Gastroesophageal sphincter (tissue), 3 donors: Measurements from ENCODE around the gene PADI2.

ENCODE experiments used
- EP300 ChIP-seq: sonication (generic); formaldehyde crosslinking; IDR thresholded peaks from one replicate; pipeline ENCODE4 v1.6.1; 2017; ENCODE audit warnings: antibody characterized with exemption, mild to moderate bottlenecking
- POLR2A ChIP-seq, 2 donors: fragments of 450-650 bp; IDR thresholded peaks; one replicate each; pipeline ENCODE4 v1.6.1; 2017; ENCODE audit warnings: antibody characterized with exemption in 2 of 2, mild to moderate bottlenecking in 2 of 2, moderate library complexity in 1 of 2
- POLR2AphosphoS5 ChIP-seq: sonication (generic); formaldehyde crosslinking; IDR thresholded peaks from one replicate; pipeline ENCODE4 v1.6.1; 2017; ENCODE audit warnings: antibody characterized with exemption
- TF ChIP-seq, protein P1 (sequence below), 4 experiments: fragments of 200-600 bp in 2 of 4; fragments of 450-650 bp in 2 of 4; sonication (generic) in 1 of 4; IDR thresholded peaks; one replicate each; pipeline ENCODE4 v1.5.1; 2017 to 2019; ENCODE audit warnings: antibody characterized with exemption in 4 of 4, mild to moderate bottlenecking in 2 of 4, moderate library complexity in 2 of 4

DNA sequence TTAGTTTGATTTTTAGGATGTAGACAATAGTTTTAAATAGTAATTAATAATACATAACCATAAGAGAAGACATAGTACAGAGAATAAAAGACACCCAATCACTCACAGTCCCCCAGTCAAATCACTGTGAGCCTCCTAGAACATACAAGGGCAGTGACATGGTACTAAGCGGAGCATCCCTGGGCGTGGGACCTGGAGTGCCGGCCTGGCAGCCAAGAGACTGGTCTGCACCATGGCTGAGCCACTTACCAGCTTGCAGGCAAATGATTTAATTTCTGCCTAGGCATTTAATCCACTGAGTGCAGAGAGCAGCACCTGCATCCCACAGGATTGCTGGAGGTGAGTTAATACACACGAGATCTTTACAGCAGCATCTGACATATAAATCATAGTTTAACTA, 85.8 kb downstream of the PADI2 start:
- no peak for TF ChIP-seq POLR2AphosphoS5
- TF ChIP-seq, protein P1, sequence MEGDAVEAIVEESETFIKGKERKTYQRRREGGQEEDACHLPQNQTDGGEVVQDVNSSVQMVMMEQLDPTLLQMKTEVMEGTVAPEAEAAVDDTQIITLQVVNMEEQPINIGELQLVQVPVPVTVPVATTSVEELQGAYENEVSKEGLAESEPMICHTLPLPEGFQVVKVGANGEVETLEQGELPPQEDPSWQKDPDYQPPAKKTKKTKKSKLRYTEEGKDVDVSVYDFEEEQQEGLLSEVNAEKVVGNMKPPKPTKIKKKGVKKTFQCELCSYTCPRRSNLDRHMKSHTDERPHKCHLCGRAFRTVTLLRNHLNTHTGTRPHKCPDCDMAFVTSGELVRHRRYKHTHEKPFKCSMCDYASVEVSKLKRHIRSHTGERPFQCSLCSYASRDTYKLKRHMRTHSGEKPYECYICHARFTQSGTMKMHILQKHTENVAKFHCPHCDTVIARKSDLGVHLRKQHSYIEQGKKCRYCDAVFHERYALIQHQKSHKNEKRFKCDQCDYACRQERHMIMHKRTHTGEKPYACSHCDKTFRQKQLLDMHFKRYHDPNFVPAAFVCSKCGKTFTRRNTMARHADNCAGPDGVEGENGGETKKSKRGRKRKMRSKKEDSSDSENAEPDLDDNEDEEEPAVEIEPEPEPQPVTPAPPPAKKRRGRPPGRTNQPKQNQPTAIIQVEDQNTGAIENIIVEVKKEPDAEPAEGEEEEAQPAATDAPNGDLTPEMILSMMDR (IDR thresholded peaks at IDR 0.05): no peak
- no peak for TF ChIP-seq POLR2A (IDR thresholded peaks at IDR 0.05)
- TF ChIP-seq EP300: no peak
